HG02840 (cell line): ENCODE results near the gene GPR82.
"Not testable (repeated sequence)": the region's sequence is repeated elsewhere in the genome, so short reads cannot be mapped to it uniquely, and the experiment has no call there.

Source experiments
- ATAC-seq: cut with Tn5 transposase; IDR thresholded peaks from one replicate; pipeline ENCODE4 v1.9.1; 2021; ENCODE audit warnings: mild to moderate bottlenecking, moderate library complexity, moderate number of reproducible peaks; ENCODE audit not compliant: unreplicated experiment, low FRiP score

The GPR82 gene, protein sequence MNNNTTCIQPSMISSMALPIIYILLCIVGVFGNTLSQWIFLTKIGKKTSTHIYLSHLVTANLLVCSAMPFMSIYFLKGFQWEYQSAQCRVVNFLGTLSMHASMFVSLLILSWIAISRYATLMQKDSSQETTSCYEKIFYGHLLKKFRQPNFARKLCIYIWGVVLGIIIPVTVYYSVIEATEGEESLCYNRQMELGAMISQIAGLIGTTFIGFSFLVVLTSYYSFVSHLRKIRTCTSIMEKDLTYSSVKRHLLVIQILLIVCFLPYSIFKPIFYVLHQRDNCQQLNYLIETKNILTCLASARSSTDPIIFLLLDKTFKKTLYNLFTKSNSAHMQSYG

DNA sequence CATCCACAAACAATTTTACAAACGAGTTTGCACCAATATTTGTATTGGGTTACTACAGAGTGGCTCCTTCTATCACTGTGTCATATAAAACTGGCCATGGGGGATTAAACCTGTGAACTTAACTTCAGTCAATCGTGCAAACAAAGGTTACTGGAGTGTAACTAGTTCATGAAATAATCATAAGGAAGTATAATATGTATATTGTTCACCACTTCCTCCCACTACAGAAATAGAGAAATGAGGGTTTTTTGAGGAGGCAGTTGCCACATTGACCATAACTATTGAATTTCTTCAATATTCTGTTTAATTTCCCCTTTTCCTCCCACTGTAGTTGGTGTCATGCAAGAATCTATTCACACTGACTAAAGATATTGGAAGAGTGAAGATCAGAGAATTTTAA, at the start of gene GPR82:
Gene GPR82 (plus strand): TSS at position 356 of the 400 bp plus-strand sequence. CDS start 2,846 bp downstream, outside the sequence.
- no peak for ATAC-seq

DNA sequence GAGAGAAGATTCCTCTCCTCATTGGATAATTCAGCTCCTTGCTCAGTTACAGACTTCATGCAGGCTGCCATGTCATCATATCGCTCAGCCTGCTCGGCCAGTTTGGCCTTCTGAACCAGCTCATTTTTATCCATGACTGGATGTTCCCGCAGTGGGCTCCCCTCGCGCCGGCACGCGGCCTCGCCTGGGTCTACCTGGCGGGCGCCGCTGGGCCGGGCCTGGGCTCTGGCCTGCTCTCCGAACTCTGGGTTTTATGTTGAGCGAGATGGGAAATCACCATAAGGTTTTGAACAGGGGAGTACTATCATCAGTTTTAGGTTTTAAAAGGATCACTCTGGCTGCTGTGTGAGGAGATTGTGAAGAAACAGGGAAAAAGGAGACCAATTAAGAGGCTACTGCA, 47.6 kb upstream of the GPR82 start:
- ATAC-seq: not testable (repeated sequence)

- ATAC-seq: no peak
Measured at GRCh38 chrX:41677183-41678060, 46.6 kb upstream of the GPR82 start.

DNA sequence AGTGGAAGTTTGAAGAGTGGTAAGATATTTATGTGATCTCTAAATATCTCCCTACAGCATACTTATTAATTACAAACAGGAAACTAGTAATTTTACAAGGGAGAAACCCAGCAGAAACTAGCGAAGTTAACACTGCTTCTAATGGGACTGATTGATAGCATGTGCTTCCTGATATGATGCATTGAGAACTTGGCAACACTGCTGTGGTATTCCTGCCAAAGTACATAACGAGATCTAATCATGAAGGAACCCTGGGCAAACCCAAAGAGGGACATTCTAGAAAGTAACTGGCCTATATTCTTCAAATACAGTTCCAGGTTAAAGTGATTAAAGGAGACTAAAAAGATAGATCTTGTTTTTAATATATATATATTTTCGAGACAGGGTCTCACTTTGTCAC, 39.8 kb upstream of the GPR82 start:
- ATAC-seq: no peak

- no peak for ATAC-seq
Measured at GRCh38 chrX:41684940-41685339, 39.0 kb upstream of the GPR82 start.

GRCh38 chrX:41686788-41687187, 37.2 kb upstream of the GPR82 start:
- no peak for ATAC-seq

GRCh38 chrX:41688156-41688555, 35.8 kb upstream of the GPR82 start:
- ATAC-seq: no peak

GRCh38 chrX:41688835-41689234, 35.1 kb upstream of the GPR82 start, which contains the start of gene GPR34:
GPR34 (plus strand) TSS chrX:41688973; CDS start chrX:41695634, 6,661 bp downstream.
- ATAC-seq: no peak

DNA sequence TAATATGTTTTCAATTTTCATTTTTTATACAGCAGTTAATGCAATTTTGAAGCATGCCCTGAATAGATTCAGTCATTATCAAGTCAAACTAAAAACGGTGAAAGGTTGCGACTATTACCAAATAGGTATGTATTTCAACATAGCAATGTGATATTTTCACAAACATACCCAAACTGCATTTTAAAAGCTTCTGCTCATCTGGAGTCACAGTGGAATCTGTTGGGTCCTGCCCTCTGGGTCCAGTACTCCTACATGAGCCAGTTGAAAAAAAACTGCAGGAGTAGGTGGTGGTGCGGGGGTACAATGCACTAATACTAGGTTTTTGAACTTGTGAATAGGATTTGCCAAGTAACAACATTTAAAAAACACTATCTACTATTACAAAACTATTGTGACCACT, 34.3 kb upstream of the GPR82 start:
- ATAC-seq: no peak

- no peak for ATAC-seq
Measured at GRCh38 chrX:41692162-41692749, 31.7 kb upstream of the GPR82 start.

GRCh38 chrX:41693024-41693423, 31.0 kb upstream of the GPR82 start:
- no peak for ATAC-seq

DNA sequence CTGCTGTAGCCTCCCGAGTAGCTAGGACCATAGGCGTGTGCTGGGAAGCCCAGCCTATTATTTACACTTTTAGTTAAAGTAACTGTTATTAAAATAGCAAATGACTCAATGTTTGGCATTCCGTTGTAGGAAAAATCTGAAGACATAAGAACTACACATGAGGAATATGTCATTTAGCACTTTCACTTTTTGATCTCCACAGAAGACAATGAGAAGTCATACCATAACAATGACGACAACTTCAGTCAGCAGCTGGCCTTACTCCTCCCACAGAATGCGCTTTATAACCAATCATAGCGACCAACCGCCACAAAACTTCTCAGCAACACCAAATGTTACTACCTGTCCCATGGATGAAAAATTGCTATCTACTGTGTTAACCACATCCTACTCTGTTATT, 28.6 kb upstream of the GPR82 start:
- no peak for ATAC-seq

- ATAC-seq: no peak
Measured at GRCh38 chrX:41703574-41704029, 20.4 kb upstream of the GPR82 start.

DNA sequence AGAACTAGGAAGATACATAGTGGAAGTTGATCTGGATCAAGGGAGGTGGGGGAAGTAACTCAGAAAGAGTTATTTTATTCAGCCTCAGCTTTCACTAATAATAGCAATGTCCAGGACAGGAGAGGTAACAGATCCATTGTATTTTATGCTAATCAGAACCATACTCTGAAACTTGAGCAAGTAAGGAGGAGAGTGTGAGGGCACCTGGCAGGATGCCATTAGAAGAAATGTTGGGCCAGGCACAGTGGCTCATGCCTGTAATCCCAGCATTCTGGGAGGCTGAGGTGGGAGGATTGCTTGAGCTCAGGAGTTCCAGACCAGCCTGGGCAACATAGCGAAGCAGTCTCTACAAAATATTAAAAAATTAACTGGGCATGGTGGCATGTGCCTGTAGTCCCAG, 18.9 kb upstream of the GPR82 start:
- ATAC-seq: no peak

DNA sequence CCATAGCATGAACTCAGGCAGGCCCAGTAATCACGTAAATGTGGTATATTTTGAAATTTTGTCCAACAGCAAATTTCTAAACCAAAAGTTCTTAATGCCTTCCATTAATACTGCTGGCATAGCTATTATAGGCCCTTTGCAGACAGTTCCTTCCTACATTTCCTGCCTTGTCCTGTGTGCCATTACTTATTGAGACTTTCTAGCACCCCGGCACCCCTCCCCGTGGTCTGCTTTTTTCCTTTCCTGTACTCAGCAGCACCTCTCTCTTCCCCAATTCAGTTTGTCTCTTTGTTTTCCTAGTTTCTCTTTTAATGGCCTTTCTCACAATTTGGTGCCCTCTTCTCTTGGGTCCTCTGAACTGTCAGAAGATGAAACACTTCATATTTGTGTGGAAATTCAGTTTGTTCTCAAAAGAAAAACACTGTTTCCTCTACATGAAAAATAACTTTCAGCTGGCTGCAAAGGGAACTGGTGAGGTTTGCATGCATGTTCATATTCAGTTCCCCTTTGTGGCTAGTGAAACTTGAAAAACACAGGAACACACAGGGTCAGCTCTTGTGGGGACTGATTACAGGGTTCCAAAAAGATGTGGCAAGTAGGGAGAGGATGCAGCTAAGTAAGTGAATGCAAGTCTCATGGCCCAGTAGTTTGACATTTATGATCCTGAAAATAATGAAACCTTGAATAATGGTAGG, 18.2 kb upstream of the GPR82 start:
- ATAC-seq: peak; percentile 64

GRCh38 chrX:41707218-41707617, 16.8 kb upstream of the GPR82 start:
- ATAC-seq: no peak

GRCh38 chrX:41708486-41708885, 15.5 kb upstream of the GPR82 start:
- no peak for ATAC-seq

DNA sequence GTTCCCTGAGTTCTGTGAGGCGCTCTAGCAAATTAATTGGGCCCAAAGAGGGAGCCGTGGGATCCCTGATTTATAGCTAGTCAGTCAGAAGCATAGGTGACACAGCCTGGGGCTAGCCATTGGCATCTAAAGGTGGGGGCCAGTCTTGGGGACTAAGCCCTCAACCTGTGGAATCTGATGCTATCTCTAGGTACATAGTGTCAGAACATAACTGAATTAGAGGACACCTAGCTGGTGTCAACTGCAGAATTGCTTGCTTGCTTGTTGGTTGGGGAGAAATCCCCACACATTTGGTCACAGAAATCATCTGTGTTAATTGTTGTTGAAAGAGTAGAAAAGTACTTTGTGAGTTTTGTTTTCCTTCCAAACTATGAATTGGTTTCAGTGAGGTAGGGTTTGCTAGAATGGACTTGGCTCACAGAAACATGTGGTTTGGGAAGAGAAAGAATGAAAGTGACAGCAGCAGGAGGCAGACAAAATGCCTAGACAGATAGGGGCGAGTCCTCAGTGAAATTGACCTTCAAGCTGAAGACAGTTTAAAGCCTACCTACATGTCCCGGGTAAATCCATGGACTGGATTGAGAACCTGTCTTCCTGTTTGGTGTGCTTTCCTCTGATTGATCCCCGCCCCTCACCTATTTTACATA, 12.8 kb upstream of the GPR82 start:
- ATAC-seq: no peak

GRCh38 chrX:41716222-41716621, 7.8 kb upstream of the GPR82 start:
- no peak for ATAC-seq
